ENCODE results near the gene PAPPA2.

DNA sequence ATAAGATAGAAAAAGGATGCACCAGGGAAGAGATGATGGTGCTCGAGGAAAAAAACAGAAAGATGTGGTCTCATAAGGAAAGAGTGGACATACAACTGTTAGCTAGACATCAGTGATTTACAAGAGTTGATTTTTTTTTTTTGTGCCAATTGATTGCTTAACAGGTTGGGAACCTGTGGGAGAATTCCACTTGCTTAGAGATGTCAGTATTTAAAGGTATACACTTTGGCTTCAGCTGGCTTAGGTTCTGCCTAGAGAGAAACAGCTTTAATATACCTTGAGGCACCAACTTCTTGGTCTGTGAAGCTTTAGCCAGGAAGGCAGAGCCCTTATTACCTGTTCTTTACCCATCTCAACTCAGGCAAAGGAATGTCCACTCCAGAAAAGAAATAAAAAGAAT is 303.8 kb downstream of the PAPPA2 start:
- TF ChIP-seq, protein P1, sequence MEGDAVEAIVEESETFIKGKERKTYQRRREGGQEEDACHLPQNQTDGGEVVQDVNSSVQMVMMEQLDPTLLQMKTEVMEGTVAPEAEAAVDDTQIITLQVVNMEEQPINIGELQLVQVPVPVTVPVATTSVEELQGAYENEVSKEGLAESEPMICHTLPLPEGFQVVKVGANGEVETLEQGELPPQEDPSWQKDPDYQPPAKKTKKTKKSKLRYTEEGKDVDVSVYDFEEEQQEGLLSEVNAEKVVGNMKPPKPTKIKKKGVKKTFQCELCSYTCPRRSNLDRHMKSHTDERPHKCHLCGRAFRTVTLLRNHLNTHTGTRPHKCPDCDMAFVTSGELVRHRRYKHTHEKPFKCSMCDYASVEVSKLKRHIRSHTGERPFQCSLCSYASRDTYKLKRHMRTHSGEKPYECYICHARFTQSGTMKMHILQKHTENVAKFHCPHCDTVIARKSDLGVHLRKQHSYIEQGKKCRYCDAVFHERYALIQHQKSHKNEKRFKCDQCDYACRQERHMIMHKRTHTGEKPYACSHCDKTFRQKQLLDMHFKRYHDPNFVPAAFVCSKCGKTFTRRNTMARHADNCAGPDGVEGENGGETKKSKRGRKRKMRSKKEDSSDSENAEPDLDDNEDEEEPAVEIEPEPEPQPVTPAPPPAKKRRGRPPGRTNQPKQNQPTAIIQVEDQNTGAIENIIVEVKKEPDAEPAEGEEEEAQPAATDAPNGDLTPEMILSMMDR (IDR thresholded peaks at IDR 0.05) = no peak
- TF ChIP-seq POLR2A (IDR thresholded peaks at IDR 0.05) (no peak), POLR2AphosphoS5 (IDR thresholded peaks at IDR 0.05) (no peak), EP300 (IDR thresholded peaks at IDR 0.05) (no peak)
